GM12891 (cell line): ENCODE data around the gene MRPL20. TPM values are rescaled to one million over a fixed set of nuclear protein-coding genes. Genes with fewer than 3 reads are reported as not detected.
A peak's percentile ranks its signal among the peaks of the same experiment; 100 is the strongest.
"Not testable (repeated sequence)": the region's sequence is repeated elsewhere in the genome, so short reads cannot be mapped to it uniquely, and the experiment has no call there.

Experiments
- DNase-seq: peaks from one replicate; pipeline ENCODE4 v3.0.0; 2011; ENCODE audit warnings: low spot score; ENCODE audit not compliant: insufficient read length
- FAIRE-seq: peaks from 2 replicates; lab custom pipeline; 2011; peaks lifted over from hg19 to GRCh38; lab: Jason Lieb, UNC
- PAX5 ChIP-seq: IDR thresholded peaks from 2 replicates; pipeline ENCODE4 v1.6.1; 2011; ENCODE audit warnings: low read length, moderate library complexity, mild to moderate bottlenecking; ENCODE audit not compliant: insufficient read depth, severe bottlenecking
- POLR2A ChIP-seq: IDR thresholded peaks from 2 replicates; pipeline ENCODE4 v1.6.1; 2011; ENCODE audit warnings: low read depth, low read length, control low read depth
- POLR2AphosphoS5 ChIP-seq: IDR thresholded peaks from 2 replicates; pipeline ENCODE4 v1.6.1; 2011; ENCODE audit warnings: low read depth, low read length, control low read depth
- POU2F2 ChIP-seq: IDR thresholded peaks from 2 replicates; pipeline ENCODE4 v1.6.1; 2011; ENCODE audit warnings: low read depth, mild to moderate bottlenecking, control low read depth, low read length, moderate library complexity
- SPI1 ChIP-seq: IDR thresholded peaks from 2 replicates; pipeline ENCODE4 v1.6.1; 2011; ENCODE audit warnings: low read depth, low read length, control low read depth
- TAF1 ChIP-seq: IDR thresholded peaks from 2 replicates; pipeline ENCODE4 v1.6.1; 2011; ENCODE audit warnings: low read depth, low read length, control low read depth
- polyA plus RNA-seq: library from polyadenylated mRNA; unstranded; fragments of >200 nt; gene quantifications from one replicate; pipeline ENCODE4 v1.2.1, GENCODE V29; 2012; ENCODE audit warnings: low read depth, missing spikeins, inconsistent platforms; ENCODE audit not compliant: missing spikeins

MRPL20 gene
- polyA plus RNA-seq = 199 TPM

- TF ChIP-seq PAX5 (no peak), SPI1 (peak; percentile 5; the same call in 1 of the 2 replicates), TAF1 (peak; percentile 96), POU2F2 (peak; percentile 57), POLR2A (peak; percentile 94), POLR2AphosphoS5 (peak; percentile 96)
- FAIRE-seq (peak; percentile 98), DNase-seq (peak; percentile 99)
Measured at GRCh38 chr1:1406821-1407635, at the start of gene MRPL20. TSS of gene MRPL20 (minus strand) at chr1:1407293. CDS start at chr1:1407217, 76 bp downstream.

- not testable (repeated sequence) for FAIRE-seq, DNase-seq
Measured at GRCh38 chr1:1456683-1457255, 49.7 kb upstream of the MRPL20 start.

GRCh38 chr1:1455934-1456333 is 48.8 kb upstream of the MRPL20 start:
- not testable (repeated sequence) for FAIRE-seq, DNase-seq

GRCh38 chr1:1455366-1455884 is 48.3 kb upstream of the MRPL20 start:
- DNase-seq (no peak), FAIRE-seq (no peak)
- no peak for TF ChIP-seq POU2F2
- TF ChIP-seq POLR2A = no peak
- TF ChIP-seq SPI1 = no peak
- no peak for TF ChIP-seq TAF1
- no peak for TF ChIP-seq POLR2AphosphoS5
- no peak for TF ChIP-seq PAX5

- DNase-seq, FAIRE-seq: not testable (repeated sequence)
Measured at GRCh38 chr1:1454286-1455056, 47.4 kb upstream of the MRPL20 start.

- no peak for FAIRE-seq
- TF ChIP-seq POLR2AphosphoS5 = no peak
- TF ChIP-seq TAF1 = no peak
- no peak for TF ChIP-seq POLR2A
- TF ChIP-seq PAX5 = no peak
- no peak for TF ChIP-seq POU2F2
- no peak for TF ChIP-seq SPI1
- DNase-seq = no peak
Measured at GRCh38 chr1:1452882-1453281, 45.8 kb upstream of the MRPL20 start.

GRCh38 chr1:1452365-1452739 is 45.3 kb upstream of the MRPL20 start:
- FAIRE-seq, DNase-seq: not testable (repeated sequence)

- TF ChIP-seq SPI1 = no peak
- no peak for TF ChIP-seq TAF1
- no peak for TF ChIP-seq POU2F2
- TF ChIP-seq POLR2AphosphoS5 = no peak
- TF ChIP-seq POLR2A = no peak
- TF ChIP-seq PAX5 = no peak
- FAIRE-seq = no peak
- DNase-seq = no peak
Measured at GRCh38 chr1:1451696-1452364, 44.7 kb upstream of the MRPL20 start.

GRCh38 chr1:1450616-1451015 is 43.5 kb upstream of the MRPL20 start:
- DNase-seq, FAIRE-seq: not testable (repeated sequence)

GRCh38 chr1:1449099-1449739 is 42.1 kb upstream of the MRPL20 start, which contains the start of gene ATAD3C:
TSS of gene ATAD3C (plus strand) at chr1:1449689. CDS start at chr1:1450684, 995 bp downstream.
- FAIRE-seq = no peak

GRCh38 chr1:1446631-1447030 is 39.5 kb upstream of the MRPL20 start:
- not testable (repeated sequence) for DNase-seq, FAIRE-seq

More at GRCh38 chr1:1449099-1449739, 42.1 kb upstream of the MRPL20 start, which contains the start of gene ATAD3C:
- TF ChIP-seq POLR2AphosphoS5 = no peak
- TF ChIP-seq PAX5 = no peak
- no peak for TF ChIP-seq SPI1
- TF ChIP-seq TAF1 = no peak
- no peak for TF ChIP-seq POU2F2
- no peak for TF ChIP-seq POLR2A
- no peak for DNase-seq
